ENCODE results near the gene ZDHHC11B.
"Not testable (repeated sequence)": the region's sequence is repeated elsewhere in the genome, so short reads cannot be mapped to it uniquely, and the experiment has no call there.

Gene ZDHHC11B

GRCh38 chr5:766666-767431 lies 17.7 kb downstream of the ZDHHC11B start:
- no peak for DNase-seq (ENCODE audit: low read depth in 2 of 2)

GRCh38 chr5:765948-766631 lies 18.4 kb downstream of the ZDHHC11B start:
- no peak for DNase-seq (ENCODE audit: low read depth in 2 of 2)

DNA sequence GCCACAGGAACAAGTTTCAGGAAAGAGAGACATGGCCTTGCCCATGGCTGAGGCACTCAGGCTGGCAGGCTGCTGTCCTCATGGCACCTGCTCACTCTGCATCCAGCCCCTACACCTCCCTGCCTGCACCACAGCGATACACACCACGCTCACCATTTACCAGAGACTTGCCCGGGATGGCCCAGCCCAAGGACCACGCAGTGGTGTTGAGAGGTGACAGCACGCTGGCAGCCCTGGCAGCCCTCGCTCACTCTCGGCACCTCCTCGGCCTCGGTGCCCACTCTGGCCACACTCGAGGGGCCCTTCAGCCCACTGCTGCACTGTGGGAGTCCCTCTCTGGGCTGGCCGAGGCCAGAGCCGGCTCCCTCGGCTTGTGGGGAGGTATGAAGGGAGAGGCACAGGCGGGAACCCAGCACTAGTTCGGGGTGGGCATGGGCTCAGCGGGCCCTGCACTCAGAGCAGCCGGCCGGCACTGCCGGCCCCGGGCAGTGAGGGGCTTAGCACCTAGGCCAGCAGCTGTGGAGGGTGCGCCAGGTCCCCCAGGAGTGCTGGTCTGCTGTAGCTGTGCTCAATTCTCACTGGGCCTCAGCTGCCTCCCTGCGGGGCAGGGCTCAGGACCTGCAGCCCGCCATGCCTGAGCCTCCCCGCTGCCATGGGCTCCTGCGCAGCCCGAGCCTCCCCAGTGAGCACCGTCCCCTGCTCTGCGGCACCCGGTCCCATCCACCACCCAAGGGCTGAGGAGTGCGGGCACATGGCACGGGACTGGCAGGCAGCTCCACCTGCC lies 20.3 kb downstream of the ZDHHC11B start:
- no peak for DNase-seq (ENCODE audit: low read depth in 2 of 2)

DNA sequence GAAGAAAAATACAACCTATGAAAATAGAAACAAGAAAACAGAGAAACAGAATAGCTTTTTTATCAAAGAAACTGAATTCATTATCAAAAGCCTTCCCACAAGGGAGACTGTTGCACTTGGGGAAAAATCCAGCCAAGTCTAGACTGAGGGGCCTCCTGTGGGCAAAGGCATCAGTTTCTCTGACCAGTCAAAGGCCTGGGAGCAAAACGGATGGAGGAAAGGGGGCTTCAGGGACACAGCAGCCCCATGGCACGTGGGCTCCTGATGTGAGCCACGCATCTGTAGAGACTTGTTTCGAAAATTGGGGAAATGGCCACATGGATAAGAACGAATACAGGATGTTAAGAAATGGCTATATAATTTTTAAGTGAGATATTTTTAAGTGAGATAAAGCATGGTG lies 21.1 kb downstream of the ZDHHC11B start:
- no peak for DNase-seq (ENCODE audit: low read depth in 2 of 2)

DNA sequence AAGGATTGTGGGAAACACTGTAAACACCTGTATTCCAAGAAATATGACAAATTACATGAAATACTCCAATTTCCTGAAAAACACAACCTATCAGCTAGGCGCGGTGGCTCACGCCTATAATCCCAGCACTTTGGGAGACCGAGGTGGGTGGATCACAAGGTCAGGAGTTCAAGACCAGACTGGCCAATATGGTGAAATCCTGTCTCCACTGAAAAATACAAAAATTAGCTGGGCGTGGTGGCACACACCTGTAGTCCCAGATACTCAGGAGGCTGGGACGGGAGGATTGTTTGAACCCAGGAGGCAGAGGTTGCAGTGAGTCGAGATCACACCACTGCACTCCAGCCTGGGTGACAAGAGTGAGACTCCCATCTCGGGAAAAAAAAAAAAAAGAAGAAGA lies 21.5 kb downstream of the ZDHHC11B start:
- DNase-seq (ENCODE audit: low read depth in 2 of 2): not testable (repeated sequence)

- DNase-seq (ENCODE audit: low read depth in 2 of 2): no peak
Observed at GRCh38 chr5:761854-762710, 22.4 kb downstream of the ZDHHC11B start.

- no peak for DNase-seq (ENCODE audit: low read depth in 2 of 2)
Observed at GRCh38 chr5:761059-761771, 23.3 kb downstream of the ZDHHC11B start.

DNA sequence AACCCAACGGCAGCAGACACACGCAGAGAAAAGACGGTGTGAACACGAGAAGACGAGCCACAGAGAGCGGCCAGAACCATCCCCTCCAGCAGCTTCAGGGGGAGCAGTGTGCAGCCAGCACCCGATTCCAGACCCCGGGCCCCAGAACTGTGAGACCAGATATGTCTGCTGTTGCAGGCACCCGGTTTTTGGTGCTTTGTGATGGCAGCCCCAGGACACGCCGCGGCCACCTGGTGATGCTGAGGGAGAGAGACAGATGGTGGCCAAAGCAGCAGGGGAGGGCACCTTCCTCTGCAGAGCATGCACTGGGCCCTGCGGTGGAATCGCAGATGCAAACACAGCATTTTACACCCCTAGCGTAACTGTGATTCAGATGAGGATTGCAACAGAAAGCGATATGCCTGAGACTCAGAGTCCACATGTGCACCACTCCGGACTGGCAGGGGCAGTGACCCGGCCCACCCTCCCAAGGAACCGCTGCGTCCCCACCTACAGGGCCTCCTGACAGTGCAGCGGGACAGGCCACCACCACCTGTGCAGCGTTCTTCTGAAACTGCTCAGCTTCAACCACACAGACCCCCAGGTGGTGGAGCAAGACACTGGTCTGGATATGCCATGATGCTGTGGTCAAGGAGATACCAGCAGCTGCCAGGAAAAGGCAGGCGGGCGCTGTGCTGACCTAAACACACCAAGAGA lies 24.0 kb downstream of the ZDHHC11B start:
- DNase-seq (ENCODE audit: low read depth in 2 of 2): no peak

GRCh38 chr5:759781-760362 lies 24.7 kb downstream of the ZDHHC11B start:
- no peak for DNase-seq (ENCODE audit: low read depth in 2 of 2)

DNA sequence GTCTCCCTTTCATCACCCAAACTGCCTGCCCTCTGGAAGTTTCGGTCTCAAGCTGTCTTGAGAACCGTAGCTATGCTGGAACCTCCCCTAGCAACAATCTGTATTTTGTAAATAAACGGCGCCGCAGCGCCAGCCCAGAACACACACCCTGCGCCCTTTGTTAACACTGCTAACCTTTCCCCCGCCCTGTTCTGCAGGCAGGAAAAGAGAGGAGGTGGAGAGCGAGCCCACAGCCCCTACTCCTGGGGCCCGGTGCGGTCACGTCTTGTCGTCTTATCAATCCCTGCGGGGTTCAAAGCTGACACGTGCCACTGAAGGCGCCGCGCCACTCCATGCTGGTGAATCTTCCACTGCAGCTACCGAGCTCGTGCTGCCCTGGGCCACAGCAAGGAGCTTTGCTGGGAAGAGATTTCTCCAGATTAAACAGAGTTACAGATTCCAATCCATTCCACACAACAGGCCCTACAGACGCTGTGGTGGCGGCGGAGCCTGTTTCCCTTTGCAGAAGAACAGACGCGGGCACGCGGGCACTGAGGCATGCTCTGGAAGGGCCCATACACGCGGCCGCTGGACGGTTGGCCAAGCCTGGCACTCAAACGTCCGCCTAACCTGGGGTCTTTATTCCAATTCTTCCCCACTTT lies 25.3 kb downstream of the ZDHHC11B start:
- no peak for DNase-seq (ENCODE audit: low read depth in 2 of 2)

DNA sequence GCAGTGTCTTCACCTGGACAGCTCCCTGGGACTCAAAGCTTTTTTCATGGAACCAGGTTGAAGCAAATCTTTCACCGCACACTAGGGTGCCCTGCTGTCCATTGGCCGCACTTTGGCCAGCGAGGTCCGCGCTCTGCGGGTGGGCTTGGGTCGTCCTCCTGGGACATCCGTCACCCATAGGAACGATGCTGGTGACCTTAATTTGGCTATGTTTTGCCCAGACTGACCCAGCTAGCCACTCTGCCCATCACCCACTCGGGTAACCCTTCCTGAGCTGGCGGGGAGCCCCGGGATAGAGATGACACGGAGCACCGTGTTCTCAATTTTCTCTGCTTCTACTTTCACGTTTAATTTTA lies 25.9 kb downstream of the ZDHHC11B start:
- no peak for DNase-seq (ENCODE audit: low read depth in 2 of 2)

GRCh38 chr5:757931-758697 lies 26.4 kb downstream of the ZDHHC11B start:
- no peak for DNase-seq (ENCODE audit: low read depth in 2 of 2)

DNA sequence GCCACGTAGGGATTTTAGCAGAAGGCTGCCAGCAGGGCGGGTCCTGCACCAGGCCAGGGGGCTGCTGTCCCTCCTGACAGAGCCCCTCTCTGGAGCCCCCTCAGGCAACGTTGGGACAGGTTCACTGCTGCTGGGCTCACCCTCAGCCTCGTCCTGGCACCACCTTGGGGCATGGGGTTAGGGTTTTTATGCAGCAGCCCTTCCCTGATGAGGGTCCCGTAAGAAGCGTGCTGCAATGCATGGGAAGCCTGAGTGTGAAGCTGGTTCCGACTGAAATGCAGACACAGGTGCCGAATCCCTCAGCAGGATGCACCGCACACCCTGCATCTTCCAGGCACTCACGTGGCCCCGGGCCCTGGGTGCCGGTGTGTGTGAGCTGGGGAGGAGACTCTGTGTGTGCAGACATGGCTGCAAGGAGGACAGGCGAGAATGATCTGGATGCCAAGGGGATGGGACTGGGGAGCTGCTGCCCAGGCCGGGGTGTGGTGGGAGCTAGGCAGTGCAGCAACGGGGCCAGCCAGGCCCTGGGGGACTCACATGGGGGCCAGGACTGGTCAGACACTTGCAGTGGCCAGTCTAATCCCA lies 27.1 kb downstream of the ZDHHC11B start:
- DNase-seq (ENCODE audit: low read depth in 2 of 2): no peak

GRCh38 chr5:756865-757345 lies 27.6 kb downstream of the ZDHHC11B start:
- DNase-seq (ENCODE audit: low read depth in 2 of 2): no peak

DNA sequence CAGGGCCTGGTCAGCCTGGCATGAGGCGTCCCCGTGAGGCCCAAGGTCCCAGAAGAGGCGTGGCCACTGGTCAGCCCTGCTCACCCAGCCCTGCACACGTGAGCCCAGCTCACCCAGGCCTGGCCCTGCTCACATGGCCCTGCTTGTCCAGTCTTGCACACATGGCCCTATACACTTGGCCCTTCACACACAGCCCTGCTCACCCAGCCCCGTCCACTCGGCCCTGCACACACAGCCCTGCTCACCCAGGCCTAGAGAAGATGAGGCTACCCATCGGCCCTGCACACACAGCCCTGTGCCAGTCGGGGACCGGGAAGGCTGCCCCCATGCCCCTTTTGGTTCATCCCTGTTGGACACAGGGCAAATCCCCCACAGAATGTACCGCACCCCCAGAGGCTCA lies 28.4 kb downstream of the ZDHHC11B start:
- DNase-seq (ENCODE audit: low read depth in 2 of 2): no peak

- not testable (repeated sequence) for DNase-seq (ENCODE audit: low read depth in 2 of 2)
Observed at GRCh38 chr5:754143-754632, 30.3 kb downstream of the ZDHHC11B start.

GRCh38 chr5:753567-754142 lies 30.9 kb downstream of the ZDHHC11B start:
- not testable (repeated sequence) for DNase-seq (ENCODE audit: low read depth in 2 of 2)

Data from activated CD8-positive, alpha-beta memory T cell treated with anti-CD3 and anti-CD28 coated beads for 4 hours (primary cell).